ENCODE measurements around the gene AHCYL2. TPM values are rescaled to one million over a fixed set of nuclear protein-coding genes. Genes with fewer than 3 reads are reported as not detected.

AHCYL2 gene
- total and polyA plus RNA-seq, 2 of the 8 experiments (the other 6 are each of a cell fraction or from before 2014, with no cell fraction given): 20.7 to 25.4 TPM

DNA sequence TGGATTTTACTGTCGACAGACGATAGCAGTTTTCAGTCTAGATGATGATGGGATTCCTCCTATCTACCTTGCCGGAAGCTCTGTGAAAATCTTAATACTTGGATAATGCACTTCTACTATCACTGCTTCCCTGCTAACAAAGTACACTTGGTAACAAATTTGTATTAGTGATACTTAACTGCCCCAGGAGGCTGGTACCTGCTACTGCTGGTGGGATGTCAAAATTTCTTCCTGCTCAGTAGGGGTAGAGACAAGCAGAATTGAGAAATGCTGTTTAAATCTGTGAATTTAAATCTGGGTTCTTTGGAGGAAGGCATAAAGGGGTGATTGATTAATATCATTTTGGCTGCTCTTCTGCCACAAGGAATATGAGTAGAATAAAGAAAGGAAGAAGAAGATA, 109.6 kb downstream of the AHCYL2 start:
- H3K9me3 ChIP-seq (ENCODE audit: insufficient read depth in 2 of 2, low read depth in 1 of 2, low read length in 1 of 2): no peaks in the 10 kb centered on the region
- FAIRE-seq (peak; percentile 19), DNase-seq (ENCODE audit: low read depth in 1 of 2, low spot score in 2 of 2) (no peak)
- no peak overlapping the region for H3K27ac ChIP-seq (ENCODE audit: low read depth, low read length)
- H3K14ac ChIP-seq (ENCODE audit: insufficient read length): no peak overlapping the region
- H3K23me2 ChIP-seq (ENCODE audit: low read depth, low read length): no peaks in the 10 kb centered on the region; the same call in 1 of the 2 replicates
- no peaks in the 10 kb centered on the region for H3K79me2 ChIP-seq (ENCODE audit: control insufficient read depth in 1 of 2, insufficient read depth in 2 of 2, low read length in 2 of 2)
- no peak overlapping the region for H3K4ac ChIP-seq (replicated peaks; ENCODE audit: insufficient read length, low read depth, low read length)
- no peaks in the 10 kb centered on the region for H3K27me3 ChIP-seq (replicated peaks in 1 of 4; ENCODE audit: control insufficient read depth in 3 of 4, extremely low read depth in 1 of 4, insufficient read depth in 3 of 4, low read length in 3 of 4)
- no peak overlapping the region for H3K4me3 ChIP-seq (ENCODE audit: extremely low read depth in 1 of 4, insufficient read depth in 2 of 4, low read depth in 3 of 4, low read length in 4 of 4)
- no peak overlapping the region for H2BK12ac ChIP-seq (ENCODE audit: low read depth, low read length)
- H3K4me1 ChIP-seq (replicated peaks in 1 of 4; ENCODE audit: control insufficient read depth in 3 of 4, insufficient read depth in 4 of 4, low read length in 3 of 4): no peaks in the 10 kb centered on the region
- no peak overlapping the region for H2BK20ac ChIP-seq (ENCODE audit: low read length)
- 97% methylated on average over 3 of the region's 3 CpGs; no CpG with 5 or more reads in 1 of the 2 experiments for WGBS, 2 experiments (ENCODE audit: extremely low coverage in 1 of 2, insufficient coverage in 1 of 2, insufficient read length in 1 of 2, insufficient replicate concordance in 2 of 2, low coverage in 1 of 2, low lambda C conversion rate in 2 of 2, missing lambda C conversion rate in 1 of 2)
- no peaks in the 10 kb centered on the region for H3K79me1 ChIP-seq (ENCODE audit: low read depth, low read length)
- H3K56ac ChIP-seq (replicated peaks; ENCODE audit: insufficient read length, low read depth, low read length): no peak overlapping the region
- H3K23ac ChIP-seq (ENCODE audit: insufficient read length): no peak overlapping the region
- no peak overlapping the region for H2BK15ac ChIP-seq (ENCODE audit: low read length)
- CTCF ChIA-PET (ENCODE audit: partially characterized antibody): interaction anchor here (0.9 to 4.2 kb wide), 10 partner anchors 9 to 371 kb away, joined by 3 to 34 read pairs (median 6); no protein-coding TSS in a partner anchor
- no peaks in the 10 kb centered on the region for H3K36me3 ChIP-seq (ENCODE audit: control insufficient read depth in 2 of 4, insufficient read depth in 4 of 4, low read length in 3 of 4)
- no peak overlapping the region for H2BK5ac ChIP-seq (ENCODE audit: low read depth, low read length)
- H4K91ac ChIP-seq (replicated peaks; ENCODE audit: insufficient read length, low read length): no peak overlapping the region
- POLR2A ChIA-PET (ENCODE audit: partially characterized antibody): interaction anchor here (0.9 to 1.5 kb wide), 2 partner anchors 24 to 279 kb away, joined by 3 read pairs; partner anchors contain the start of gene TNPO3
- no peak overlapping the region for H2AFZ ChIP-seq (ENCODE audit: low read length)
- no peak overlapping the region for H4K8ac ChIP-seq (ENCODE audit: extremely low read depth, insufficient read depth, low read length)
- no peak overlapping the region for H3K18ac ChIP-seq (ENCODE audit: extremely low read depth, low read length)
- no peak overlapping the region for H4K5ac ChIP-seq (ENCODE audit: insufficient read length, low read depth, low read length)
- H3K9ac ChIP-seq (replicated peaks in 1 of 4; ENCODE audit: extremely low read depth in 1 of 4, low read depth in 3 of 4, low read length in 3 of 4): no peak overlapping the region
- TF ChIP-seq POLR2A (IDR thresholded peaks at IDR 0.05; ENCODE audit: control extremely low read depth in 1 of 2, low read depth in 2 of 2, low read length in 2 of 2): no peak
- TF ChIP-seq, protein P1, sequence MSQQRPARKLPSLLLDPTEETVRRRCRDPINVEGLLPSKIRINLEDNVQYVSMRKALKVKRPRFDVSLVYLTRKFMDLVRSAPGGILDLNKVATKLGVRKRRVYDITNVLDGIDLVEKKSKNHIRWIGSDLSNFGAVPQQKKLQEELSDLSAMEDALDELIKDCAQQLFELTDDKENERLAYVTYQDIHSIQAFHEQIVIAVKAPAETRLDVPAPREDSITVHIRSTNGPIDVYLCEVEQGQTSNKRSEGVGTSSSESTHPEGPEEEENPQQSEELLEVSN (IDR thresholded peaks at IDR 0.05): no peak
- TF ChIP-seq, protein P2, sequence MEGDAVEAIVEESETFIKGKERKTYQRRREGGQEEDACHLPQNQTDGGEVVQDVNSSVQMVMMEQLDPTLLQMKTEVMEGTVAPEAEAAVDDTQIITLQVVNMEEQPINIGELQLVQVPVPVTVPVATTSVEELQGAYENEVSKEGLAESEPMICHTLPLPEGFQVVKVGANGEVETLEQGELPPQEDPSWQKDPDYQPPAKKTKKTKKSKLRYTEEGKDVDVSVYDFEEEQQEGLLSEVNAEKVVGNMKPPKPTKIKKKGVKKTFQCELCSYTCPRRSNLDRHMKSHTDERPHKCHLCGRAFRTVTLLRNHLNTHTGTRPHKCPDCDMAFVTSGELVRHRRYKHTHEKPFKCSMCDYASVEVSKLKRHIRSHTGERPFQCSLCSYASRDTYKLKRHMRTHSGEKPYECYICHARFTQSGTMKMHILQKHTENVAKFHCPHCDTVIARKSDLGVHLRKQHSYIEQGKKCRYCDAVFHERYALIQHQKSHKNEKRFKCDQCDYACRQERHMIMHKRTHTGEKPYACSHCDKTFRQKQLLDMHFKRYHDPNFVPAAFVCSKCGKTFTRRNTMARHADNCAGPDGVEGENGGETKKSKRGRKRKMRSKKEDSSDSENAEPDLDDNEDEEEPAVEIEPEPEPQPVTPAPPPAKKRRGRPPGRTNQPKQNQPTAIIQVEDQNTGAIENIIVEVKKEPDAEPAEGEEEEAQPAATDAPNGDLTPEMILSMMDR (IDR thresholded peaks at IDR 0.05; ENCODE audit: control extremely low read depth in 1 of 3, insufficient read depth in 1 of 3, low read depth in 1 of 3, low read length in 3 of 3): peak in 2 of 3 experiments; percentile 20 to 30; a peak in 2 of 4 replicates
- TF ChIP-seq RAD21 (IDR thresholded peaks at IDR 0.05 in 1 of 2, conservative IDR thresholded peaks at IDR 0.05 in 1 of 2; ENCODE audit: low read depth in 2 of 2, low read length in 2 of 2): peak; percentile 51 to 55
- no peak overlapping the region for H2BK120ac ChIP-seq (replicated peaks; ENCODE audit: low read depth, low read length)
- no peak overlapping the region for H3K4me2 ChIP-seq (ENCODE audit: insufficient read depth in 1 of 2, low read depth in 2 of 2, low read length in 2 of 2)
- H4K20me1 ChIP-seq (replicated peaks in 1 of 2; ENCODE audit: control insufficient read depth in 1 of 2, insufficient read depth in 2 of 2, low read length in 2 of 2): no peaks in the 10 kb centered on the region
- no peak overlapping the region for H2AK5ac ChIP-seq (ENCODE audit: low read depth, low read length)
